AG09319 (cell line): Measurements from ENCODE around the gene MYZAP.

ENCODE experiments used
- DNase-seq: peaks from one replicate; pipeline ENCODE4 v3.0.0-alpha.2; 2010; ENCODE audit warnings: low read depth; ENCODE audit errors: extremely low read depth
- CTCF ChIP-seq: IDR thresholded peaks from 2 replicates; pipeline ENCODE4 v1.5.1; 2011; ENCODE audit warnings: low read depth, mild to moderate bottlenecking, inconsistent platforms, low read length, moderate library complexity

MYZAP gene

GRCh38 chr15:57683481-57683880 lies 91.8 kb downstream of the MYZAP start:
- TF ChIP-seq CTCF: no peak
- DNase-seq: no peak

- no peak for DNase-seq
Measured at GRCh38 chr15:57684491-57685151, 92.9 kb downstream of the MYZAP start.

GRCh38 chr15:57685306-57686095 lies 93.8 kb downstream of the MYZAP start:
- TF ChIP-seq CTCF: no peak
- no peak for DNase-seq

More at GRCh38 chr15:57684491-57685151, 92.9 kb downstream of the MYZAP start:
- no peak for TF ChIP-seq CTCF

GRCh38 chr15:57686657-57687056 lies 95.0 kb downstream of the MYZAP start:
- no peak for TF ChIP-seq CTCF
- DNase-seq: no peak

- no peak for DNase-seq
- TF ChIP-seq CTCF: no peak
Measured at GRCh38 chr15:57690341-57690966, 98.8 kb downstream of the MYZAP start.

- DNase-seq: no peak
- TF ChIP-seq CTCF: no peak
Measured at GRCh38 chr15:57691082-57691481, 99.4 kb downstream of the MYZAP start.

- TF ChIP-seq CTCF: no peak
- no peak for DNase-seq
Measured at GRCh38 chr15:57692709-57693108, 101.0 kb downstream of the MYZAP start.
